GM08714 (cell line): ENCODE results near the gene ZMIZ1.

ENCODE experiments used
- H3K4me3 ChIP-seq: fragments of 200-500 bp; sonication (Bioruptor generic); 2 replicates; pipeline ENCODE4 v1.5.1; 2014; ENCODE audit warnings: mild to moderate bottlenecking, low read length, inconsistent platforms
- ZNF274 ChIP-seq: IDR thresholded peaks from 2 replicates; pipeline ENCODE4 v1.6.1; 2012; ENCODE audit warnings: mild to moderate bottlenecking, low read depth, low read length

Gene ZMIZ1

DNA sequence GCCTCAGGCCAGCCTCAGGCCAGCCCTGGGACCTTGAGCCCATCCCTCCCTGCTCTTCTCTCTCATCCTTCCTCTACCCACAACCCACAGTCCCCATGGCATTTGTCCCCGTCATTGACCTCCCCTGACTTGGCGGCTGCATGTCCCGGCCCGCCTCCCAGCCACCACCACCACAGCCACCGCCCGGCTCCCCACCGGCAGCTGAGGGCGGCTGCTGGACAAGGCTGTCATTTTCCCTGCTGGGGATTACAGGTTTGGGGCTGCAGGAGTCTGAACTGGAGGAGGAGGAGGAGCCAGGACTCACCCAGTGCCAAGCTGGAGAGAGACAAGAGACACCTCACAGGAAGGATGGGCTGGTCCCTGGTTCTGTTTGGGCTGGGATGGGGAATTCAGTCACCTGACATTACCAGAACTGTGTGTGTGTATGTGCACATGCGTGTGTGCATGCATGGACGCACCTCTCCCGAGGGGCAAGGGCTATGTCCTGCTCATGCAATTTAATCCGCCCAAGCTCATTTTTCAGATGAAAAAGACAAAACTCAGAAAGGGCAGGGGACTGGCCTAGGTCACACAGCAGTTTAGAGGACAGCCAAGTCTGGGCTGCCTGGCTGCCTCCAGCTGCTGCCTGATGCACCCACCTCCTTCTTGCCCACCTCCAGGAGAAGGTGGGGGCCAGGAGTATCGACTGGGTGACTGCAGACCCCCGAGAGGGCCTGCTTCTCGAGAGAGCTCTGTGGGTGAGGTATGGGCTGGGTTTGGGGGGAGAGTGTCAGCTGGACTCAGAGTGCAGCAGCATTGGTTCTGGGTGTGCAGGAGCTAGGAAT lies 113.1 kb downstream of the ZMIZ1 start:
- H3K4me3 ChIP-seq, result no peak overlapping the region
- TF ChIP-seq ZNF274, result no peak

DNA sequence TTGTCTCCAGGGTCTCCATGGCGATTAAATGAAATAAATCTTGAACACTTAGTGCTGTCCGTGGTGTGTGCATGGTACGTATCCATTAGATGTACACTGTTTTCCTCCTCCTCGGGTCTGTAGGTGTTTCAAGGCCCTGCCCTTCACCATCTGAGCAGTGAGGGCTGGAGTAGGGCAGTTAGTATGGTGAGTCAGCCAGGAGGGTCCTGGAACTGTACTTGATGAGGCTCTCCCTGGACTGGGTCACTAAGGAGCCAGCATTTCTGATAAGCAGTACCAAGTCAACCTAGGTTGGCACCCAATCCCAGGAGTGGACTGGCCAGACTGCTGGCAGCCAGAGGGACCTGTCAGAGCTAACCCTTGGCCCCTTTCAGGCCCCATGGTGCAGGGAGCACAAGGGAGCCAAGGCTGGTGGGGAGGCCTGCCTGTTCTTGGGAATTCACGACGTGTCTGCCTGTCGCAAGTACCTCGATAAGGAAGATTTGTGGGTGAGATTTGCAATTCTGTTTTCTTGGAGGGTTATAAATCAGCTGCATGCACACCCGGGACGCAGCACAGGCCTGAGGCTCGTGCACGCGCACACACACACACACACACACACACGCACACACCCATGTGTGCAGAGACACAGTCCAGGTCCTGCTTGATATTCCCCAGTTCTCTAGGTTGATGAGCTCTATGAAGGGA lies 114.2 kb downstream of the ZMIZ1 start:
- H3K4me3 ChIP-seq, result no peak overlapping the region
- TF ChIP-seq ZNF274, result no peak

DNA sequence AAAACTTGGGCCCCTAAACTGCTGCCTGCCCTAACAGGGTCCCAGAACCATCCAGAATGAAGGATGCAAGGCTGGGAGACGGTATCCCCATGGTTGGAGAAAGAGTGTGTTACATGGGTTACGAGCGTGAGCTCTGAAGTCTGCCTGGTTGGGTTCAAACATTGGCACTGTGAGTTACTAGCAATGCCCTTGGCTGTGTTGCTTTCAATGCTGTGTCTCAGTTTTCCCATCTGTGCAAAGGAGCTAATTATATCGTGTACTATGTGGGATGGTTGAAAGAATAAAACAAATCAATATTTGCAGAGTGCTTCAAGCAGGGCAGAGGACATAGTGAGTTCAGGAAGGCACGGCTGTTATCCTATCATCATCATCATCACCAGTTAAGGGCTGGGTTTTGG lies 114.7 kb downstream of the ZMIZ1 start:
- no peak overlapping the region for H3K4me3 ChIP-seq
- no peak for TF ChIP-seq ZNF274

DNA sequence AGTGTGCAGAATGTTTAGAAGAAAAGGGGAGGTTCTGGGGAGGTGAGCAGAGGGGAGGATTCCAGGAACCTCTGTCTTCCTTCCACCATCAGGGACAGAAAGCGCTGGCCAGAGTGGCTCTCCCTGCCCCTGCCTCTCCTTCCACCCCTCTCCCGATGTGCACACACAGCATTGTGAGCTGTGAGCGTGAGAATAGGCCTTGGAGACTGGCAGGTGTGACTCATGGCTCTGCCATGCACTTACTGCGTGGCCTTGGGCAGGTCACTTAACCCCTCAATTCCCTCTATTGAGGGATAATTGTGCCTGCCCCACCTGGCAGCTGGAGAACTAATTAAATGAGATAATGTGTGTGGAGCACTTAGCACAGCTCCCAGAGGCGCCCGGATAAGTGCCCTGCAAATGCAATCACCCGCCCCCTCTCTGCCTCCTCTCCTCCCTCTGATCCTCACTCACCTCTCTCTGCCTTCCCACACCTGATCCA lies 115.4 kb downstream of the ZMIZ1 start:
- no peak for TF ChIP-seq ZNF274
- no peak overlapping the region for H3K4me3 ChIP-seq

DNA sequence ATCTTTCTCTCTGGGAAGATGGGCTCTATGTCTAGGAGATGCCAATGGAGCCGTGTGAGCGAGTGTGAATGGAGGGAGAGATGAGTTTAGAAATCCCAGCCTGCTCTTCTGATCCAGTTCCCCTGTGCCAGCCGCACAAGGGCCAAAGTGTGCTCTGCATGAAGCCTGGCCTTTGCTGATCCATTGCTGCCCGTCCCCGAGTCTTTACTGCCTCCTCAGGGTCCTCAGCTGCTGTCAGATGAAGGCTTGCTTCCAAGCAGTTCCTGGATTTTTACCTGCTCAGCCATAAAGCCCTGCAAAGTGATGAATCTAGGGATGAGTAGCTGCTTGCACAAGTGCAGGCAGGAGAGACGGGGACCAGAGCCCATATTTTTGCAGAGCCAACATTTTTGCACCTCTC lies 115.9 kb downstream of the ZMIZ1 start:
- TF ChIP-seq ZNF274, result no peak
- H3K4me3 ChIP-seq, result no peak overlapping the region

DNA sequence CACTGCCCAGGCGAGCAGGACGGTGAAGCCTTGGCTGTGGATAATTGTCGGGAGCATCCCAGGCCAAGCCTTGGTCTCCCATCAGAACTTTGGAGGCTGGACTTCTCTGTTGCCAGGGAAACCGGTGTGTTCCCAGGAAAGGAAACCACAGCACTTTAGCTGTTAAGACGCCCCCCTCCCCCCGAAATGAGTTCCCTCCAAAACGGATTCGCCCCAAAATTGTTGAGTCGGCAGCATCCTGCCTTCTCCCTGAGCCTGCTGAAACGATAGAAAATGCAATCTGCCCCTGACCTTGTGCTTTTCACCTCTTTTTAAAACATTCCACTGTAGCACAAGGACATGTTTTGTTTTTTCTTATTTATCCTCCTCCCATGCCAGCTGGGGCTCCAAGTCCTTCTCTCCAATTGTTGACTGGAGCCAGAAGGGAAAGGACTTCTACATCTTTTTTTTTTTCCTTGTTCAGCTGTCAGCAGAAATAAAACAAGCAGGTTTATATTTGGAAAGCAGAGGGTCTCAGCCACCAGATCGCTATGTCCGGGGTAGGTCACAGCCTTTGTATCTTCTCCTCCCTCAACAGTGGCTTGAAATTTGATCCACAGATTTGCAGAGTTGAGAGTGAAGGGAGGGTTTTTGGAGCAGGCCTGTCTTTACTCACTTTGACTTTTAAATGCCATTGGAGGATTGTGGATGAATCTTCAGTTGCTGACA lies 116.5 kb downstream of the ZMIZ1 start:
- no peak for TF ChIP-seq ZNF274
- H3K4me3 ChIP-seq, result no peak overlapping the region

DNA sequence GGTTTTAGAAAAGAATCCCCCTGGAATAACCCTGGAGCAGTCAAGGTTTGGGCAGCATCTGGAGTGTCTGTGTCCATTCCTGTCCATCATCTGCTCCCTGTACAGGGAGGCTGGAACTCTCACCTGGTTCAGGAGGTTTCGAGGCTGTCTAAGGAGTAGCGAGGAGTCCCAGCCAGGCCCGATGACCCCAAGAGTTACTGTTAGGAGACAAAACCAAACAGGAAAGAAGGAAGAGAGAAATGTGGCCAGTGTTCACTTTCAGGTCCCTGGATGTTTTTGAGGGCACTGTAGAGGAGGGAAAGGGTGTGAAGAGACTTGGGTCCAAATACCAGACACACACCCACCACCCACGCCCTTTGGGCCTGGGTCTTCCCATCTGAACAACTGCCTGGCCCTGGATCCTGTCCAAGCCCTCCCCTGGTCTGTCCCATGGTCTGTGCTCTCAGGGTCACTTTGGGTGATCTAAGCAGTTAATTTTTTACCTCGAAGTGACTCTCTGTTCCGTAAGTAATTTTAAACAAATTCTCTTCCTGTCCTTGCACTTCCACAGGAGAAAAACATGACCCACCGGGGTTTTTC lies 117.1 kb downstream of the ZMIZ1 start:
- H3K4me3 ChIP-seq, result no peak overlapping the region
- TF ChIP-seq ZNF274, result no peak

DNA sequence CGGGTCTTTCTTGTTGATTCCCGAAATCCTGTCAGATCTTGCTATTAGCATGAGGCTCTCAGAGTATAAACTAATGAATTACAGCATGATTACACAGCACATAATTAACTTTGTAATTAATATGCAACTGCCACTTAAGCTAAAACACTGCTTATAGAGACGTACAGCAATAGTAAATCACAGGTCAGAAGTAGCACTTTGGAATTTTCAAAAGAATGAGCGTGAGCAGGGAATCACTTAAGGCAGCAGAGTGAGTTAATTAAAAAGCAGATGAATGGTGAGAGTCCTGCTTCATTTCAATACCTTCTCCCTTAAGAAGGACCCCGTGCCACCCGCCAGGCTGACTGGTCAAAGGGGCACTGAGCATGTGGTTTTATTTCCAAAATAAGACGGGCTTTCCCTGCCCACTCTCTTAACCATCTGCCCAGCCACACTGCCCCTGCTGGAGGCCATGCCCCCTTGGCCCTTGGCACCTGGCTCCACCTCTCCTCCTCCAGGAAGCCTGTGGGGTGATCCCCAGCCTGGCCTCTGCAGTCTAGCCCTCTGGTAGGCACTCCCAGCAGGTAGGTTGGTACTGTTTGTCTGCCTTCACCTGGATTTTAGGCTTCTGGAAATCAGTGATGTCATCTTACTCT lies 117.8 kb downstream of the ZMIZ1 start:
- no peak overlapping the region for H3K4me3 ChIP-seq
- TF ChIP-seq ZNF274, result no peak

DNA sequence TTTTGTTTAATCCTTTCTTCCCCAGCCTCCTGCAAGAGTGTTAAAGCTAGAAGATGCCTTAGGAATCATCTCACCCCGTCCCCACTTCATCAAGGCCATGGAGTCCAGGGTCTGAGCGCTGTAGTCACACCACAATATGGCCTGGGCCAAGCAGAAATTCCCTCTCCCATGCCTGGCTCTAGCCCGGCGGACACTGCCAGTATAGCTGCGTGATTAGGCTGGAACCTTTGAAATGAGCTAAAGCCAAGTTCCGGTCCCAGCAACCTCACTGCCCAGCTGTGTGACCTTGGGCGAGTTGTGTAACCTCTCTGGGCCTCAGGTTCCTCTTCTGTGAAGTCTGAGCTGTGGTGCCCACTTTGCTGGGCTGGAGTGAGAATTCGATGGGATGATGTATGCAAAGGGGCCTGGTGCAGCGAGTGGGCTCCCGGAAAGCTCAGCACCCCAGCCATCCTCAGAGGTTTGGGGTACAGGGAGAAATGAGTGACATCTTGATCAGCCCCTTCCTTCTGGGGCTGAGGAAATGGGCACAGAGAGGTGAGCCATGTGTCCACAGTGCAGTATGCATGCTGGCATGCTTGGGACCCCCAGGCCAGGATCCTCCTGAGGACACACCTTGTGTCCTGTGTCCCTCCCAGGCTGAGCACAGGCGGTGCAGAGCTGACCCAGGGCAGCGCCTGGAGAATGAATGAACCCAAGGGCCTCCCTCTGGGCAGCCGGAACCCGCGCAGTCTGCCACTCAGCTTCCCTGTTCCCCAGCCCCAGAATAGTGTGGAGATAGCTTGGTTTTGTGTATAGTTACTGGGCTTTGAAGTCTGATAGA lies 118.6 kb downstream of the ZMIZ1 start:
- no peak for TF ChIP-seq ZNF274
- H3K4me3 ChIP-seq, result no peak overlapping the region

DNA sequence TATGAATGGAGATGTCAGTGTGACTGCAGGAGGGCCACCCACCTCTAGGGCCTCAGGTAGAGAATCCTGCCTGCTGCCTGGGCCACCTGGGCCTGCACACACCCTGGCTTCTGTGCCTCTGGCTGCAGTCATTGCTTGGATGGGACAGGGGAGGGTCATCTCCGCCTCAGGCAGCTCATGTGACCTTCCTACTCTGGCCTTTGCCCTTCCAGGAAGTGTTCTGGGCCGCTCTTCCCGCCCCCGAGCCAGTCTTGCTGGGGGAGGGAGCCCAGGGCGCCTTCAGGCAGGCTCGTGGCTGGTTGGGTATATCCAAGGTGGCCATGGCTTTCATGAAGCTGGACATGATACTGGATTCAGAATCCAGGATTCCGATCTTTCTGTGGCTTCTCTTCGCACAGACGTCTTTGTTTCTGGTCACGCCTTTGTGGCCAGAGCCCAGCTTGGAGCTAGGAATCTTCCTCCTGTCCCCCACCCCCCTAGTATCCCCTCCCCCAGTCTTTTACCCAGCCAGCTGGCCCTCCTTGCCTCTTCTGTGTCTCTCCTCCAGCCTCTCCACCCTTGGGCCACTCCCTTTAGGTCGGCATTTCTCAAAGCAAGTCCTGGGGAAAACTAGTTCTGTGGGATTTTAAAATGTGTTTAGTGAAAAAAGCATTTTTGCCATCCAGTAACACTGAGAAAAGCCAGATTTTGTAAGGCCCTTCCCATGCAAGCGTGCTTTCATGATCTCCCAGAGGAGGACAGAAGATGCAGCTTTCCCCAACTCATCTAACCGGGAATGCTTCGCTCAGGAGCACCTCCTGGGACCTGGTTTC lies 119.6 kb downstream of the ZMIZ1 start:
- TF ChIP-seq ZNF274, result no peak
- no peak overlapping the region for H3K4me3 ChIP-seq

DNA sequence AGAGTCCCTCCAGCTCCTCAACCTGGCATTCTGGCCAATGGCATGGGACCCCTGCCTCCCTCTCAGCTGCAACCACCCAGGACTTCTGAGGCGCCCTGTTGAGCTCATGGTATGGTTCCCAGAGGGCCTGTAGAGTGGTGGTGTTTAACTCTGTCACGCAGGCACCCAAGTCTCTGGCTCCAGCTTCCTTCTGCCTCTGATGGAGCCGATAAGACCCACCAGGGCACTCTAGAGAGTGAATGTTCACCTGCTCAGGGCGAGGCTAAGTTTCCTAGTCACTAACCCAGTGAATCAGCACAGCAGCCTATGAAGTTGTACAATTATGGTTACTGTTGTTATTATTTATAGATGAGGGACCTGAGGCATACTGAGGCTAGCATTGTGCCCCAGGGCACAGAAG lies 120.4 kb downstream of the ZMIZ1 start:
- H3K4me3 ChIP-seq, result no peak overlapping the region
- no peak for TF ChIP-seq ZNF274

DNA sequence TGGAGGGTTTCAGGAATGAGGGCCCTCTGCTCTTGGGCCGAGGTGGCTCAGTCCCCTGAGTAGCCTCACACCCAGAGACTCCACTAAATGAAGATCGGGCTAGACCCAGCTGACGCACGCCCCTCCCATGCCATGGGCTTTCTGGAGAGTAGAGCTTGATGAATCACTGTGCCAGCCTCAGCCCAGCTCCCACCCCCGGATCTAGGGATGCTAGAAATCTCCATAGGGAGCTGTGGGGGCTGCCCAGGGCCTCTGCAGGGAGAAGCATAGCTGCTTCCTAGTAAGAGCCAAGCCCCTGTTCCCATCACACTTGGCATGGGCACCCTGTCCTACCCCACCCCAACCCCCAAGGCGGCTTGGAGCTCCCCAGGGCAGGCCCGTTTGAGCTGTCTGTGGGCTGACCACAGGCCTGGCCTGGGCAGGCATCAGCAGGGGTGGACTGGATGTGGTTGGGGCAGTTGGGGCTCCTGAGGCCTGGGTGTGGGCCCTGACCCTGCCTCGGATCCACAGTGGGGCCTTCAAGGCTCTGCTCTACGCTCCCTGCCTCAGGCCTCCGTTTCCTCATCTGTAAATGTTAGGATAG lies 121.2 kb downstream of the ZMIZ1 start:
- TF ChIP-seq ZNF274, result no peak
- no peak overlapping the region for H3K4me3 ChIP-seq
